GM12878 (cell line): ENCODE data around the gene DNAH1. TPM values are rescaled to one million over a fixed set of nuclear protein-coding genes. Genes with fewer than 3 reads are reported as not detected.

ENCODE experiments used
- ATAC-seq: fragments of 200-7000 bp; cut with Tn5 transposase; 3 replicates; pipeline ENCODE4 v1.9.1; 2020; ENCODE audit warnings: mild to moderate bottlenecking, moderate library complexity
- BruUV-seq: library from RNA; stranded (reverse); fragments of 400-500 nt; replicated peaks from 2 replicates; lab custom pipeline; 2021; lab: Mats Ljungman, UMichigan
- CTCF ChIA-PET: fragments of 300-600 bp; sonication (Branson Sonifier 250); formaldehyde crosslinking; extraction: SDS; loops from one replicate; lab custom pipeline; 2021; ENCODE audit warnings: inconsistent platforms; lab: Yijun Ruan, JAX
- POLR2A ChIA-PET: fragments of 350-600 bp; formaldehyde crosslinking; extraction: SDS; loops from one replicate; lab custom pipeline; 2021; ENCODE audit warnings: inconsistent platforms; lab: Charles Lee
- RAD21 ChIA-PET: fragments of 300-600 bp; sonication (Branson Sonifier 250); formaldehyde crosslinking; loops from one replicate; lab custom pipeline; 2023; ENCODE audit warnings: antibody characterized with exemption; ENCODE audit not compliant: unreplicated experiment; lab: Charles Lee
- SMC1A ChIA-PET: fragments of 300-600 bp; sonication (Branson Sonifier 250); formaldehyde crosslinking; loops from one replicate; lab custom pipeline; 2023; ENCODE audit not compliant: unreplicated experiment, uncharacterized antibody; lab: Charles Lee
- DNase-seq: peaks from one replicate; pipeline ENCODE4 v3.0.0-alpha.2; 2011; ENCODE audit warnings: low read depth, low spot score
- FAIRE-seq: peaks from 3 replicates; lab custom pipeline; 2011; peaks lifted over from hg19 to GRCh38; lab: Jason Lieb, UNC
- H2AFZ ChIP-seq: 2 replicates; pipeline ENCODE4 v1.6.0; 2011; ENCODE audit warnings: low read depth, low read length, control low read depth; ENCODE audit not compliant: control insufficient read depth
- H3K27ac ChIP-seq: 2 replicates; pipeline ENCODE4 v1.5.1; 2011; ENCODE audit warnings: control low read depth; ENCODE audit not compliant: control insufficient read depth, insufficient read depth
- H3K27me3 ChIP-seq, 2 experiments: replicated peaks in 1 of 2; 2 replicates each; pipeline versions ENCODE4 v1.6.0 to v1.6.1; 2011; ENCODE audit warnings: low read length in 1 of 2; ENCODE audit not compliant: control insufficient read depth in 2 of 2, insufficient read depth in 2 of 2
- H3K36me3 ChIP-seq, 2 experiments: 2 replicates each; pipeline ENCODE4 v1.5.1; 2011; ENCODE audit warnings: low read length in 1 of 2; ENCODE audit not compliant: control insufficient read depth in 2 of 2, insufficient read depth in 2 of 2
- H3K4me1 ChIP-seq: 2 replicates; pipeline ENCODE4 v1.6.1; 2011; ENCODE audit warnings: mild to moderate bottlenecking, low read length, moderate library complexity, mixed read lengths; ENCODE audit not compliant: control insufficient read depth, insufficient read depth
- H3K4me2 ChIP-seq: 2 replicates; pipeline ENCODE4 v1.6.0; 2011; ENCODE audit warnings: control low read depth; ENCODE audit not compliant: control insufficient read depth, insufficient read depth
- H3K4me3 ChIP-seq: fragments of 200-600 bp; sonication (generic); 2 replicates; pipeline ENCODE4 v1.5.1; 2016
- H3K79me2 ChIP-seq: 2 replicates; pipeline ENCODE4 v1.6.0; 2011; ENCODE audit warnings: low read length; ENCODE audit not compliant: control insufficient read depth, insufficient read depth
- H3K9ac ChIP-seq: 2 replicates; pipeline ENCODE4 v1.8.0; 2011; ENCODE audit warnings: low read length, control low read depth, mixed read lengths; ENCODE audit not compliant: control insufficient read depth, insufficient read depth
- H3K9me3 ChIP-seq: replicated peaks from 3 replicates; pipeline ENCODE4 v1.5.1; 2011; ENCODE audit warnings: mild to moderate bottlenecking, low read length; ENCODE audit not compliant: control insufficient read depth, insufficient read depth
- H4K20me1 ChIP-seq: 2 replicates; pipeline ENCODE4 v1.6.0; 2011; ENCODE audit not compliant: control insufficient read depth, insufficient read depth
- CBX3 ChIP-seq: fragments of 200-600 bp; sonication (generic); IDR thresholded peaks from 2 replicates; pipeline ENCODE4 v1.6.1; 2016; ENCODE audit warnings: low read depth, borderline replicate concordance
- CBX5 ChIP-seq: sonication (generic); IDR thresholded peaks from 2 replicates; pipeline ENCODE4 v1.6.1; 2016; ENCODE audit warnings: low read depth, moderate library complexity, mild to moderate bottlenecking, inconsistent platforms
- CHD4 ChIP-seq: fragments of 200-600 bp; sonication (generic); IDR thresholded peaks from 2 replicates; pipeline ENCODE4 v1.6.1; 2016; ENCODE audit warnings: mild to moderate bottlenecking
- CUX1 ChIP-seq: IDR thresholded peaks from 2 replicates; pipeline ENCODE4 v1.6.1; 2012; ENCODE audit warnings: improper control_type of control experiment, low read depth, low read length; ENCODE audit not compliant: insufficient replicate concordance
- EP300 ChIP-seq, 2 experiments: fragments of 150-350 bp in 1 of 2; IDR thresholded peaks; 2 replicates each; pipeline ENCODE4 v1.6.1; 2011 to 2012; ENCODE audit warnings: low read depth in 2 of 2, low read length in 2 of 2, borderline replicate concordance in 1 of 2, improper control_type of control experiment in 1 of 2, inconsistent platforms in 1 of 2; ENCODE audit not compliant: control insufficient read depth in 1 of 2
- EZH2 ChIP-seq: IDR thresholded peaks from 2 replicates; pipeline ENCODE4 v1.6.1; 2012; ENCODE audit warnings: low read depth, mild to moderate bottlenecking, control low read depth, inconsistent platforms, low read length, borderline replicate concordance; ENCODE audit not compliant: control insufficient read depth
- IRF3 ChIP-seq: fragments of 450-650 bp; IDR thresholded peaks from 2 replicates; pipeline ENCODE4 v1.6.1; 2014; ENCODE audit warnings: mild to moderate bottlenecking
- MEF2A ChIP-seq: IDR thresholded peaks from 2 replicates; pipeline ENCODE4 v1.6.1; 2011; ENCODE audit warnings: low read depth, mild to moderate bottlenecking, low read length, moderate library complexity; ENCODE audit not compliant: insufficient read depth
- NR2F1 ChIP-seq: fragments of 450-650 bp; conservative IDR thresholded peaks from 2 replicates; pipeline ENCODE4 v1.6.1; 2017; ENCODE audit warnings: mild to moderate bottlenecking
- RELA ChIP-seq: fragments of 450-650 bp; IDR thresholded peaks from 2 replicates; pipeline ENCODE4 v1.8.0; 2014; ENCODE audit warnings: borderline replicate concordance; ENCODE audit not compliant: partially characterized antibody
- SMAD1 ChIP-seq: fragments of 450-650 bp; IDR thresholded peaks from 2 replicates; pipeline ENCODE4 v1.6.1; 2018; ENCODE audit warnings: mild to moderate bottlenecking, low read depth; ENCODE audit not compliant: partially characterized antibody
- SP1 ChIP-seq: IDR thresholded peaks from one replicate; pipeline ENCODE4 v1.6.1; 2011; ENCODE audit warnings: low read depth, low read length
- SREBF1 ChIP-seq: IDR thresholded peaks from 2 replicates; pipeline ENCODE4 v1.6.1; 2012; ENCODE audit warnings: mild to moderate bottlenecking, low read length
- ZBTB11 ChIP-seq: fragments of 450-650 bp; formaldehyde crosslinking; IDR thresholded peaks from 2 replicates; pipeline ENCODE4 v1.5.0; 2022; ENCODE audit warnings: mild to moderate bottlenecking, missing genetic modification characterization
- ZNF207 ChIP-seq: fragments of 450-650 bp; IDR thresholded peaks from 2 replicates; pipeline ENCODE4 v1.6.1; 2014; ENCODE audit warnings: antibody characterized with exemption, mild to moderate bottlenecking, borderline replicate concordance
- WGBS: methylation state at CpG from one replicate; pipeline ENCODE4 v1.1.6; 2016; ENCODE audit warnings: low lambda C conversion rate; ENCODE audit not compliant: insufficient replicate concordance, insufficient coverage; ENCODE audit errors: missing lambda C conversion rate; 5-methylcytosine and 5-hydroxymethylcytosine counted together
- in situ Hi-C: fragments of 300-500 bp; cut with MboI; formaldehyde crosslinking; loops from 9 replicates; pipeline ENCODE4 v1.14.3; 2018; ENCODE audit warnings: mixed read lengths
- intact Hi-C: fragments of 100-400 bp; cut with micrococcal nuclease; formaldehyde crosslinking; loops from one replicate; pipeline ENCODE4 v1.14.2; 2022; ENCODE audit not compliant: unreplicated experiment
- polyA plus RNA-seq, 11 experiments: library from polyadenylated mRNA; depleted of rRNA in 4 of 11; unstranded in 6 of 11; stranded (reverse) in 5 of 11; fragments of >200 nt; fragmentation: Nextera tagmentation in 4 of 11; fragmentation: Illumina TruSeq in 1 of 11; extraction: Ambion mirVana in 4 of 11; extraction: Trizol in 1 of 11; gene quantifications; 1 replicate in 1 of 11; 2 replicates in 10 of 11; pipeline versions ENCODE4 v1.2.1 to v1.2.3, GENCODE V29; 2011 to 2016; ENCODE audit warnings: inconsistent platforms in 2 of 11, missing spikeins in 2 of 11, low read depth in 1 of 11
- total RNA-seq, 4 experiments: library from RNA; depleted of rRNA in 3 of 4; stranded (reverse); fragments of >200 nt in 3 of 4; fragmentation: Illumina TruSeq in 1 of 4; extraction: Trizol in 1 of 4; gene quantifications; 2 replicates each; pipeline versions ENCODE4 v1.2.1 to v1.2.3, GENCODE V29; 2013 to 2021

Gene DNAH1
- total and polyA plus RNA-seq, 10 of the 15 experiments (the other 5 are each of a cell fraction or from before 2014, with no cell fraction given) = 0.31 to 5.8 (median 2.7) TPM

GRCh38 chr3:52345521-52346109 is 29.5 kb downstream of the DNAH1 start:
- intact Hi-C loops = no loop called here
- Histone ChIP-seq H3K79me2 (no peaks in the 10 kb centered on the region), H3K9me3 (no peaks in the 10 kb centered on the region), H3K4me2 (no peak overlapping the region), H3K27ac (no peak overlapping the region), H3K4me1 (peaks cover 7% of the 10 kb centered on the region; the same call in 1 of the 2 replicates), H2AFZ (no peak overlapping the region), H3K9ac (no peak overlapping the region), H3K4me3 (no peak overlapping the region), H3K36me3 (no peaks in the 10 kb centered on the region; a peak in 2 of 4 replicates), H3K27me3 (no peaks in the 10 kb centered on the region), H4K20me1 (no peaks in the 10 kb centered on the region)
- in situ Hi-C loops = no loop called here
- 88% methylated on average over 9 of the region's 9 CpGs for WGBS
- ChIA-PET RAD21 (no interaction called here), SMC1A (no interaction called here), POLR2A (no interaction called here), CTCF (interaction anchor here (1.1 kb wide), 1 partner anchor 125 kb away, joined by 4 read pairs; no protein-coding TSS in a partner anchor)
- no TSS peak for BruUV-seq
- ATAC-seq (no peak), FAIRE-seq (no peak), DNase-seq (no peak)
- TF ChIP-seq IRF3 (no peak), NR2F1 (no peak), RELA (no peak), SP1 (no peak), CHD4 (no peak), SMAD1 (no peak), ZNF207 (no peak), CBX5 (no peak), CBX3 (no peak), ZBTB11 (CRISPR knock-in tag) (no peak), CUX1 (no peak), EP300 (IDR thresholded peaks at IDR 0.05; ENCODE audit: borderline replicate concordance in 1 of 2, control insufficient read depth in 1 of 2, low read depth in 2 of 2, low read length in 2 of 2) (no peak), MEF2A (no peak), EZH2 (no peak), SREBF1 (no peak)
